K562 (cell line): Measurements from ENCODE around the gene PTPRG. TPM values are rescaled to one million over a fixed set of nuclear protein-coding genes. Genes with fewer than 3 reads are reported as not detected.

Experiments
- ATAC-seq: fragments of 200-7000 bp; cut with Tn5 transposase; 3 replicates; pipeline ENCODE4 v1.9.1; 2020; ENCODE audit warnings: moderate library complexity
- BruUV-seq: library from RNA; stranded (reverse); fragments of 400-500 nt; replicated peaks from 2 replicates; lab custom pipeline; 2021; lab: Mats Ljungman, UMichigan
- CTCF ChIA-PET: fragments of 300-600 bp; formaldehyde crosslinking; extraction: SDS; loops from one replicate; lab custom pipeline; 2021; ENCODE audit warnings: low intra/inter-chr PET ratio; lab: Yijun Ruan, JAX
- POLR2A ChIA-PET: fragments of 300-600, 350-650 bp; sonication (Branson Sonifier 250); formaldehyde crosslinking; extraction: SDS; loops from one replicate; lab custom pipeline; 2021; ENCODE audit warnings: antibody characterized with exemption, inconsistent platforms; lab: Yijun Ruan, JAX
- DNase-seq, 4 experiments: peaks; one replicate each; pipeline versions ENCODE4 v3.0.0 to v3.0.0-alpha.2; 2011 to 2018; ENCODE audit warnings: low spot score in 3 of 4, mixed read lengths in 3 of 4; ENCODE audit errors: extremely low read depth in 1 of 4
- FAIRE-seq: peaks from 2 replicates; lab custom pipeline; 2011; peaks lifted over from hg19 to GRCh38; lab: Jason Lieb, UNC
- H2AFZ ChIP-seq: 2 replicates; pipeline ENCODE4 v1.6.0; 2011; ENCODE audit warnings: low read depth, low read length, control low read depth, inconsistent platforms
- H3K27ac ChIP-seq: fragments of 200-600 bp; 3 replicates; pipeline ENCODE4 v1.8.0; 2011; ENCODE audit warnings: low read depth, mild to moderate bottlenecking, control low read depth, inconsistent platforms, low read length, moderate library complexity, mixed read lengths; ENCODE audit errors: extremely low read depth
- H3K27me3 ChIP-seq, 2 experiments: fragments of 300-600 bp in 1 of 2; 2 replicates in 1 of 2; 3 replicates in 1 of 2; pipeline versions ENCODE4 v1.6.0 to v1.8.0; 2011; ENCODE audit warnings: inconsistent platforms in 2 of 2, low read length in 2 of 2, mild to moderate bottlenecking in 1 of 2, mixed read lengths in 1 of 2, moderate library complexity in 1 of 2; ENCODE audit not compliant: control insufficient read depth in 2 of 2, insufficient read depth in 2 of 2
- H3K36me3 ChIP-seq: fragments of 300-600 bp; 3 replicates; pipeline ENCODE4 v1.8.0; 2011; ENCODE audit warnings: mild to moderate bottlenecking, low read length, inconsistent platforms; ENCODE audit not compliant: control insufficient read depth, insufficient read depth
- H3K4me1 ChIP-seq, 2 experiments: fragments of 200-600 bp in 1 of 2; replicated peaks in 1 of 2; 2 replicates in 1 of 2; 3 replicates in 1 of 2; pipeline versions ENCODE4 v1.5.1 to v1.8.0; 2011; ENCODE audit warnings: inconsistent platforms in 2 of 2, low read length in 2 of 2, mild to moderate bottlenecking in 1 of 2, mixed read lengths in 1 of 2, moderate library complexity in 1 of 2; ENCODE audit not compliant: control insufficient read depth in 2 of 2, insufficient read depth in 2 of 2
- H3K4me2 ChIP-seq: 2 replicates; pipeline ENCODE4 v1.6.1; 2011; ENCODE audit warnings: low read length, control low read depth, inconsistent platforms, mixed read lengths; ENCODE audit not compliant: insufficient read depth
- H3K4me3 ChIP-seq: fragments of 200-600 bp; sonication (generic), shearing (Covaris generic); 2 replicates; pipeline ENCODE4 v1.5.1; 2016; ENCODE audit warnings: control low read depth, inconsistent platforms
- H3K79me2 ChIP-seq: fragments of 200-600 bp; 3 replicates; pipeline ENCODE4 v1.8.0; 2011; ENCODE audit warnings: low read length, inconsistent platforms; ENCODE audit not compliant: control insufficient read depth, insufficient read depth
- H3K9ac ChIP-seq, 2 experiments: 2 replicates each; pipeline versions ENCODE4 v1.6.0 to v1.6.1; 2011; ENCODE audit warnings: low read depth in 2 of 2, low read length in 2 of 2, control low read depth in 1 of 2, inconsistent platforms in 1 of 2, mild to moderate bottlenecking in 1 of 2, mixed read lengths in 1 of 2; ENCODE audit not compliant: insufficient read depth in 1 of 2
- H3K9me1 ChIP-seq: one replicate; pipeline ENCODE4 v1.6.0; 2011; ENCODE audit warnings: inconsistent platforms, mild to moderate bottlenecking, low read length, moderate library complexity; ENCODE audit not compliant: control insufficient read depth, insufficient read depth
- H3K9me3 ChIP-seq: replicated peaks from 2 replicates; pipeline ENCODE4 v1.5.1; 2011; ENCODE audit warnings: low read depth, low read length, inconsistent platforms; ENCODE audit not compliant: control insufficient read depth, insufficient read depth
- H4K20me1 ChIP-seq: replicated peaks from 2 replicates; pipeline ENCODE4 v1.6.1; 2011; ENCODE audit warnings: low read length, inconsistent platforms, mixed read lengths; ENCODE audit not compliant: control insufficient read depth, insufficient read depth
- ASH1L ChIP-seq: fragments of 450-650 bp; IDR thresholded peaks from 2 replicates; pipeline ENCODE4 v1.6.1; 2018; ENCODE audit warnings: borderline replicate concordance, mild to moderate bottlenecking, low read depth; ENCODE audit not compliant: partially characterized antibody
- EZH2 ChIP-seq: IDR thresholded peaks from 2 replicates; pipeline ENCODE4 v1.6.1; 2012; ENCODE audit warnings: low read depth, mild to moderate bottlenecking, inconsistent platforms, low read length, borderline replicate concordance
- FOXM1 ChIP-seq, 2 experiments: fragments of 450-650 bp in 1 of 2; sonication (generic) in 1 of 2; formaldehyde crosslinking in 1 of 2; IDR thresholded peaks; 2 replicates each; pipeline versions ENCODE4 v1.6.1 to v1.9.0; 2017 to 2022; ENCODE audit warnings: low read depth in 2 of 2, mild to moderate bottlenecking in 2 of 2, missing genetic modification reagents in 1 of 2, moderate library complexity in 1 of 2
- HDAC3 ChIP-seq: fragments of 450-650 bp; IDR thresholded peaks from 2 replicates; pipeline ENCODE4 v1.6.1; 2018; ENCODE audit warnings: borderline replicate concordance, mild to moderate bottlenecking, moderate library complexity; ENCODE audit not compliant: partially characterized antibody
- KDM2B ChIP-seq: fragments of 250-450 bp; sonication (Bioruptor Pico); IDR thresholded peaks from 2 replicates; pipeline ENCODE4 v1.8.0; 2021; ENCODE audit warnings: mild to moderate bottlenecking, moderate library complexity
- NCOA1 ChIP-seq: fragments of 450-650 bp; IDR thresholded peaks from 2 replicates; pipeline ENCODE4 v1.6.1; 2016; ENCODE audit warnings: low read depth
- NR3C1 ChIP-seq: sonication (generic); formaldehyde crosslinking; IDR thresholded peaks from 2 replicates; pipeline ENCODE4 v1.8.1; 2022; ENCODE audit warnings: missing genetic modification reagents
- PCBP2 ChIP-seq: fragments of 200-400 bp; formaldehyde crosslinking; IDR thresholded peaks from 2 replicates; pipeline ENCODE4 v1.6.1; 2018; ENCODE audit warnings: low read length, low read depth, mild to moderate bottlenecking, moderate library complexity; ENCODE audit not compliant: poor library complexity, severe bottlenecking
- RFX1 ChIP-seq: fragments of 450-650 bp; IDR thresholded peaks from 2 replicates; pipeline ENCODE4 v1.6.1; 2016; ENCODE audit warnings: mild to moderate bottlenecking, moderate library complexity
- XRCC4 ChIP-seq: IDR thresholded peaks from one replicate; pipeline ENCODE4 v1.6.1; 2011; ENCODE audit not compliant: insufficient read depth, insufficient read length; ENCODE audit errors: extremely low read depth
- ZFPM2 ChIP-seq: fragments of 250-450 bp; sonication (Bioruptor Pico); IDR thresholded peaks from 2 replicates; pipeline ENCODE4 v1.5.1; 2022; ENCODE audit warnings: mild to moderate bottlenecking
- ZNF780A ChIP-seq: fragments of 250-450 bp; sonication (Bioruptor Pico); IDR thresholded peaks from 2 replicates; pipeline ENCODE4 v1.5.0; 2021; ENCODE audit warnings: mild to moderate bottlenecking
- WGBS: fragments of 100-300 bp; shearing (Covaris generic); methylation state at CpG from one replicate; pipeline ENCODE4 v1.1.6; 2016; ENCODE audit warnings: low coverage, mixed read lengths; ENCODE audit not compliant: insufficient coverage; ENCODE audit errors: missing lambda C conversion rate; 5-methylcytosine and 5-hydroxymethylcytosine counted together
- in situ Hi-C: fragments of 300-500 bp; cut with MboI; formaldehyde crosslinking; loops from 4 replicates; pipeline ENCODE4 v1.15.0; 2018; ENCODE audit warnings: inconsistent platforms, mixed read lengths
- intact Hi-C: fragments of 100-400 bp; cut with micrococcal nuclease; formaldehyde crosslinking; loops from 2 replicates; pipeline ENCODE4 v1.14.2; 2022
- polyA plus RNA-seq, 8 experiments: library from polyadenylated mRNA; depleted of rRNA in 4 of 8; stranded (reverse) in 5 of 8; unstranded in 3 of 8; fragments of >200 nt; fragmentation: Nextera tagmentation in 2 of 8; fragmentation: Illumina TruSeq in 1 of 8; extraction: Ambion mirVana in 2 of 8; extraction: Trizol in 1 of 8; gene quantifications; 2 replicates each; pipeline versions ENCODE4 v1.2.1 to v1.2.3, GENCODE V29; 2011 to 2014; ENCODE audit warnings: inconsistent platforms in 1 of 8, missing spikeins in 1 of 8
- total RNA-seq, 7 experiments: library from RNA; depleted of rRNA in 6 of 7; stranded (reverse); fragments of >200 nt in 6 of 7; fragmentation: Illumina TruSeq in 2 of 7; extraction: Trizol in 2 of 7; gene quantifications; 2 replicates each; pipeline versions ENCODE4 v1.2.1 to v1.2.3, GENCODE V29; 2011 to 2021; ENCODE audit warnings: low replicate concordance in 1 of 7

PTPRG gene
- total and polyA plus RNA-seq, 9 of the 15 experiments (the other 6 are each of a cell fraction or from before 2014, with no cell fraction given) = 0.16 TPM; not detected in 8

- CTCF ChIA-PET = no interaction called here
- TF ChIP-seq NR3C1 (no peak), ZNF780A (CRISPR knock-in tag) (no peak), PCBP2 (no peak), NCOA1 (no peak), XRCC4 (no peak), ASH1L (no peak), KDM2B (CRISPR knock-in tag) (no peak), ZFPM2 (CRISPR knock-in tag) (no peak), HDAC3 (no peak), RFX1 (no peak), EZH2 (no peak), FOXM1 (IDR thresholded peaks at IDR 0.05; ENCODE audit: low read depth) (no peak), FOXM1 (CRISPR knock-in tag; IDR thresholded peaks at IDR 0.05; ENCODE audit: low read depth) (no peak)
- H3K9me3 ChIP-seq = no peaks in the 10 kb centered on the region
- H3K4me2 ChIP-seq = no peak overlapping the region
- H3K27ac ChIP-seq = no peak overlapping the region
- no peak overlapping the region for H3K4me3 ChIP-seq
- H3K79me2 ChIP-seq = no peaks in the 10 kb centered on the region
- H3K36me3 ChIP-seq = no peaks in the 10 kb centered on the region
- BruUV-seq = no TSS peak
- H3K9me1 ChIP-seq = no peaks in the 10 kb centered on the region
- no peaks in the 10 kb centered on the region for H4K20me1 ChIP-seq
- no peak overlapping the region for H3K9ac ChIP-seq
- POLR2A ChIA-PET = no interaction called here
- H2AFZ ChIP-seq = no peak overlapping the region
- WGBS = 0% methylated on average over 5 of the region's 6 CpGs
- in situ Hi-C loops (no loop called here), intact Hi-C loops (no loop called here)
- no peak for ATAC-seq
- H3K4me1 ChIP-seq = no peaks in the 10 kb centered on the region
- H3K27me3 ChIP-seq = 0 out of 5 replicates have a peak, but pooled peaks cover 0 to 5% of the 10 kb centered on the region in 2 experiments
- no peak for FAIRE-seq
- no peak for DNase-seq
These were observed 55.2 kb downstream of the PTPRG start for GRCh38 chr3:61616586-61616985.
